HL-60 (cell line): ENCODE measurements around the gene CCDC191.

Source experiments
- CTCF ChIP-seq: IDR thresholded peaks from one replicate; pipeline ENCODE4 v1.5.1; 2011; ENCODE audit warnings: low read length, control low read depth, inconsistent platforms; ENCODE audit not compliant: insufficient read depth
- GABPA ChIP-seq: IDR thresholded peaks from 2 replicates; pipeline ENCODE4 v1.6.1; 2012; ENCODE audit warnings: low read depth
- POLR2AphosphoS5 ChIP-seq: IDR thresholded peaks from 2 replicates; pipeline ENCODE4 v1.6.1; 2012; ENCODE audit warnings: low read depth
- REST ChIP-seq: IDR thresholded peaks from 2 replicates; pipeline ENCODE4 v1.6.1; 2012; ENCODE audit warnings: low read depth; ENCODE audit not compliant: insufficient replicate concordance
- SPI1 ChIP-seq: IDR thresholded peaks from 2 replicates; pipeline ENCODE4 v1.6.1; 2012; ENCODE audit warnings: low read depth, mild to moderate bottlenecking, borderline replicate concordance

GRCh38 chr3:114092151-114093015 lies 36.1 kb upstream of the CCDC191 start:
- no peak for TF ChIP-seq CTCF
- no peak for TF ChIP-seq REST
- TF ChIP-seq POLR2AphosphoS5 = no peak
- peak; percentile 79 for TF ChIP-seq SPI1
- no peak for TF ChIP-seq GABPA
